ENCODE results near the gene SLC7A1. TPM values are rescaled to one million over a fixed set of nuclear protein-coding genes. Genes with fewer than 3 reads are reported as not detected.

Gene SLC7A1
- total and polyA plus RNA-seq, 2 experiments from 2014 or later, result 10.1 to 16.2 TPM

- Histone ChIP-seq H3K79me2 (peaks cover 64% of the 10 kb centered on the region), H3K27ac (no peak overlapping the region), H3K4me2 (no peak overlapping the region), H2AFZ (no peak overlapping the region), H3K36me3 (replicated peaks; ENCODE audit: insufficient read depth, low read depth) (no peaks in the 10 kb centered on the region), H3K27me3 (no peaks in the 10 kb centered on the region), H3K4me1 (ENCODE audit: insufficient read depth) (no peaks in the 10 kb centered on the region), H4K20me1 (ENCODE audit: insufficient read depth, poor library complexity, severe bottlenecking) (peaks cover 12% of the 10 kb centered on the region), H3K4me3 (no peak overlapping the region), H3K9me2 (replicated peaks; ENCODE audit: insufficient read depth) (no peaks in the 10 kb centered on the region), H3K9me3 (ENCODE audit: low read depth) (no peaks in the 10 kb centered on the region)
- WGBS (ENCODE audit: low lambda C conversion rate, missing lambda C conversion rate), result 80% methylated on average over 6 of the region's 6 CpGs
- TF ChIP-seq CTCF (IDR thresholded peaks at IDR 0.05; ENCODE audit: poor library complexity) (no peak), EZH2 (IDR thresholded peaks at IDR 0.05; ENCODE audit: borderline replicate concordance) (no peak), EZH2phosphoT487 (IDR thresholded peaks at IDR 0.05; ENCODE audit: low read depth, severe bottlenecking, unreplicated experiment) (no peak)
- DNase-seq (ENCODE audit: low spot score), result no peak
Observed at GRCh38 chr13:29561918-29562317, 33.6 kb downstream of the SLC7A1 start.

- H3K27ac ChIP-seq, result no peak overlapping the region
- 82% methylated on average over 3 of the region's 3 CpGs for WGBS (ENCODE audit: low lambda C conversion rate, missing lambda C conversion rate)
- H3K4me2 ChIP-seq, result no peak overlapping the region
- no peak overlapping the region for H3K4me3 ChIP-seq
- H3K9me2 ChIP-seq (replicated peaks; ENCODE audit: insufficient read depth), result no peaks in the 10 kb centered on the region
- no peaks in the 10 kb centered on the region for H3K9me3 ChIP-seq (ENCODE audit: low read depth)
- no peak overlapping the region for H2AFZ ChIP-seq
- H3K27me3 ChIP-seq, result no peaks in the 10 kb centered on the region
- no peak for TF ChIP-seq EZH2 (IDR thresholded peaks at IDR 0.05; ENCODE audit: borderline replicate concordance)
- no peak for TF ChIP-seq CTCF (IDR thresholded peaks at IDR 0.05; ENCODE audit: poor library complexity)
- no peak for TF ChIP-seq EZH2phosphoT487 (IDR thresholded peaks at IDR 0.05; ENCODE audit: low read depth, severe bottlenecking, unreplicated experiment)
- peaks cover 6% of the 10 kb centered on the region for H4K20me1 ChIP-seq (ENCODE audit: insufficient read depth, poor library complexity, severe bottlenecking)
- H3K4me1 ChIP-seq (ENCODE audit: insufficient read depth), result no peaks in the 10 kb centered on the region
- H3K79me2 ChIP-seq, result peaks cover 33% of the 10 kb centered on the region
- DNase-seq (ENCODE audit: low spot score), result no peak
- H3K36me3 ChIP-seq (replicated peaks; ENCODE audit: insufficient read depth, low read depth), result no peaks in the 10 kb centered on the region
Observed at GRCh38 chr13:29556742-29557141, 38.7 kb downstream of the SLC7A1 start.

- Histone ChIP-seq H3K27me3 (no peaks in the 10 kb centered on the region), H2AFZ (no peak overlapping the region), H4K20me1 (ENCODE audit: insufficient read depth, poor library complexity, severe bottlenecking) (no peaks in the 10 kb centered on the region), H3K9me3 (ENCODE audit: low read depth) (no peaks in the 10 kb centered on the region), H3K27ac (no peak overlapping the region), H3K79me2 (peaks cover 9% of the 10 kb centered on the region), H3K4me3 (no peak overlapping the region), H3K36me3 (replicated peaks; ENCODE audit: insufficient read depth, low read depth) (no peaks in the 10 kb centered on the region), H3K4me1 (ENCODE audit: insufficient read depth) (no peaks in the 10 kb centered on the region), H3K4me2 (no peak overlapping the region), H3K9me2 (replicated peaks; ENCODE audit: insufficient read depth) (no peaks in the 10 kb centered on the region)
- TF ChIP-seq CTCF (IDR thresholded peaks at IDR 0.05; ENCODE audit: poor library complexity) (no peak), EZH2phosphoT487 (IDR thresholded peaks at IDR 0.05; ENCODE audit: low read depth, severe bottlenecking, unreplicated experiment) (no peak)
- DNase-seq (ENCODE audit: low spot score), result no peak
- 93% methylated on average over 6 of the region's 6 CpGs for WGBS (ENCODE audit: low lambda C conversion rate, missing lambda C conversion rate)
Observed at GRCh38 chr13:29551214-29551613, 44.3 kb downstream of the SLC7A1 start.

All from hepatocyte (in vitro differentiated cells).